ENCODE data around the gene CELF5.
"Not testable (repeated sequence)": the region's sequence is repeated elsewhere in the genome, so short reads cannot be mapped to it uniquely, and the experiment has no call there.

Gene CELF5

GRCh38 chr19:3208317-3209207 is 15.9 kb upstream of the CELF5 start:
- DNase-seq: no peak

- no peak for DNase-seq
These were observed 14.0 kb upstream of the CELF5 start for GRCh38 chr19:3210347-3211017.

- no peak for DNase-seq
These were observed 13.3 kb upstream of the CELF5 start for GRCh38 chr19:3211191-3211590.

- no peak for DNase-seq
These were observed 11.3 kb upstream of the CELF5 start for GRCh38 chr19:3213159-3213558.

GRCh38 chr19:3216874-3217273 is 7.6 kb upstream of the CELF5 start:
- DNase-seq: no peak

- no peak for DNase-seq
These were observed 3.9 kb upstream of the CELF5 start for GRCh38 chr19:3220576-3220975.

- DNase-seq: not testable (repeated sequence)
These were observed 2.9 kb upstream of the CELF5 start for GRCh38 chr19:3221576-3221975.

GRCh38 chr19:3222709-3223108 is 1.8 kb upstream of the CELF5 start:
- no peak for DNase-seq

- DNase-seq: no peak
These were observed 666 bp downstream of the CELF5 start for GRCh38 chr19:3225169-3225485.

- no peak for DNase-seq
These were observed 1.2 kb downstream of the CELF5 start for GRCh38 chr19:3225677-3226093.

- no peak for DNase-seq
These were observed 2.7 kb downstream of the CELF5 start for GRCh38 chr19:3227054-3227626.

GRCh38 chr19:3229346-3229743 is 4.9 kb downstream of the CELF5 start:
- DNase-seq: no peak

GRCh38 chr19:3229888-3230496 is 5.5 kb downstream of the CELF5 start:
- DNase-seq: no peak

GRCh38 chr19:3231288-3231687 is 6.8 kb downstream of the CELF5 start:
- no peak for DNase-seq

GRCh38 chr19:3233116-3233515 is 8.7 kb downstream of the CELF5 start:
- DNase-seq: no peak

GRCh38 chr19:3233831-3234230 is 9.4 kb downstream of the CELF5 start:
- no peak for DNase-seq

GRCh38 chr19:3234800-3235199 is 10.3 kb downstream of the CELF5 start:
- no peak for DNase-seq

- not testable (repeated sequence) for DNase-seq
These were observed 11.1 kb downstream of the CELF5 start for GRCh38 chr19:3235604-3236003.

GRCh38 chr19:3236272-3236671 is 11.8 kb downstream of the CELF5 start:
- no peak for DNase-seq

GRCh38 chr19:3238066-3238561 is 13.7 kb downstream of the CELF5 start:
- no peak for DNase-seq

- DNase-seq: no peak
These were observed 14.9 kb downstream of the CELF5 start for GRCh38 chr19:3239367-3239766.

GRCh38 chr19:3243819-3244700 is 19.6 kb downstream of the CELF5 start:
- DNase-seq: no peak
